A549 (cell line): ENCODE data around the gene RMND5B. TPM values are rescaled to one million over a fixed set of nuclear protein-coding genes. Genes with fewer than 3 reads are reported as not detected.
A peak's percentile ranks its signal among the peaks of the same experiment; 100 is the strongest.
"Not testable (repeated sequence)": the region's sequence is repeated elsewhere in the genome, so short reads cannot be mapped to it uniquely, and the experiment has no call there.

Experiments
- ATAC-seq, 2 experiments: fragments of 200-7000 bp in 1 of 2; fragments of >200 bp in 1 of 2; cut with Nextera tagmentation in 1 of 2; cut with Tn5 transposase in 1 of 2; 3 replicates each; pipeline versions ENCODE4 v1.8.0 to v1.9.1; 2018 to 2020; ENCODE audit warnings: mild to moderate bottlenecking in 1 of 2, moderate library complexity in 1 of 2
- CTCF ChIA-PET: fragments of 300-600 bp; sonication (Branson Sonifier 250); formaldehyde crosslinking; extraction: SDS; loops from one replicate; lab custom pipeline; 2021; ENCODE audit warnings: antibody characterized with exemption, inconsistent platforms; lab: Yijun Ruan, JAX
- POLR2A ChIA-PET: fragments of 350-600 bp; formaldehyde crosslinking; extraction: SDS; loops from one replicate; lab custom pipeline; 2021; ENCODE audit warnings: antibody characterized with exemption, inconsistent platforms; lab: Yijun Ruan, JAX
- DNase-seq, 2 experiments: peaks; one replicate each; pipeline versions ENCODE4 v3.0.0 to v3.0.0-alpha.2; 2011 to 2016; ENCODE audit warnings: low read depth in 1 of 2, low spot score in 1 of 2
- FAIRE-seq: peaks from 2 replicates; lab custom pipeline; 2011; peaks lifted over from hg19 to GRCh38; lab: Jason Lieb, UNC
- H3K27ac ChIP-seq, 2 experiments: fragments of >200 bp; sonication (Bioruptor Twin); formaldehyde crosslinking; 3 replicates each; pipeline ENCODE4 v1.5.1; 2016 to 2017
- H3K4me1 ChIP-seq: fragments of >200 bp; sonication (Bioruptor Twin); formaldehyde crosslinking; 3 replicates; pipeline ENCODE4 v1.6.1; 2016
- H3K4me2 ChIP-seq: fragments of >200 bp; sonication (Bioruptor Twin); formaldehyde crosslinking; 3 replicates; pipeline ENCODE4 v1.6.1; 2016
- H3K4me3 ChIP-seq: fragments of >200 bp; sonication (Bioruptor Twin); formaldehyde crosslinking; 3 replicates; pipeline ENCODE4 v1.5.1; 2016
- H3K9me3 ChIP-seq: fragments of >200 bp; sonication (Bioruptor Twin); formaldehyde crosslinking; 3 replicates; pipeline ENCODE4 v1.6.1; 2016
- ATOH8 ChIP-seq: fragments of 250-450 bp; sonication (Bioruptor Pico); IDR thresholded peaks from 2 replicates; pipeline ENCODE4 v1.5.0; 2020; ENCODE audit warnings: low read depth, mild to moderate bottlenecking, moderate library complexity
- CBX8 ChIP-seq: fragments of 200-600 bp; sonication (generic); IDR thresholded peaks from 2 replicates; pipeline ENCODE4 v1.6.1; 2016
- CTCF ChIP-seq: fragments of >200 bp; sonication (Bioruptor Twin); formaldehyde crosslinking; IDR thresholded peaks from 3 replicates; pipeline ENCODE4 v1.5.1; 2016
- EHF ChIP-seq: fragments of 250-450 bp; sonication (Bioruptor Pico); IDR thresholded peaks from 2 replicates; pipeline ENCODE4 v1.5.0; 2020; ENCODE audit warnings: mild to moderate bottlenecking
- EHMT2 ChIP-seq: fragments of 200-600 bp; sonication (generic); IDR thresholded peaks from 2 replicates; pipeline ENCODE4 v1.6.1; 2016; ENCODE audit warnings: antibody characterized with exemption, low read depth, mild to moderate bottlenecking, moderate library complexity
- FOSL2 ChIP-seq, 2 experiments: fragments of 450-650 bp in 1 of 2; fragments of >200 bp in 1 of 2; sonication (Bioruptor Twin) in 1 of 2; formaldehyde crosslinking; IDR thresholded peaks; 2 replicates each; pipeline versions ENCODE4 v1.5.0 to v1.6.1; 2016 to 2020; ENCODE audit warnings: mild to moderate bottlenecking in 1 of 2, moderate library complexity in 1 of 2
- GATA3 ChIP-seq: IDR thresholded peaks from 2 replicates; pipeline ENCODE4 v1.6.1; 2012; ENCODE audit warnings: borderline replicate concordance
- HEYL ChIP-seq: fragments of 250-450 bp; sonication (Bioruptor Pico); IDR thresholded peaks from 2 replicates; pipeline ENCODE4 v1.8.0; 2021; ENCODE audit warnings: mild to moderate bottlenecking, moderate library complexity
- HOXB13 ChIP-seq: fragments of 250-450 bp; sonication (Bioruptor Pico); IDR thresholded peaks from 2 replicates; pipeline ENCODE4 v1.5.0; 2020; ENCODE audit warnings: low read depth, mild to moderate bottlenecking, moderate library complexity
- JUN ChIP-seq, 2 experiments: fragments of >200 bp; sonication (Bioruptor Twin); formaldehyde crosslinking; IDR thresholded peaks; 2 replicates in 1 of 2; 3 replicates in 1 of 2; pipeline ENCODE4 v1.6.1; 2016 to 2017
- JUNB ChIP-seq: fragments of >200 bp; sonication (Bioruptor Twin); formaldehyde crosslinking; IDR thresholded peaks from 2 replicates; pipeline ENCODE4 v1.6.1; 2016
- KDM1A ChIP-seq: fragments of 200-600 bp; sonication (generic); IDR thresholded peaks from 2 replicates; pipeline ENCODE4 v1.6.1; 2016; ENCODE audit warnings: low read depth, mild to moderate bottlenecking
- MAZ ChIP-seq: fragments of 150-350 bp; IDR thresholded peaks from 2 replicates; pipeline ENCODE4 v1.6.1; 2014; ENCODE audit warnings: antibody characterized with exemption, low read depth, low read length, borderline replicate concordance
- NR3C1 ChIP-seq: fragments of >200 bp; sonication (Bioruptor Twin); formaldehyde crosslinking; IDR thresholded peaks from 3 replicates; pipeline ENCODE4 v1.6.1; 2017
- PHF8 ChIP-seq: fragments of 200-600 bp; sonication (generic); IDR thresholded peaks from 2 replicates; pipeline ENCODE4 v1.6.1; 2016; ENCODE audit warnings: low read depth, mild to moderate bottlenecking, antibody characterized with exemption, moderate library complexity, borderline replicate concordance
- POLR2A ChIP-seq: IDR thresholded peaks from 2 replicates; pipeline ENCODE4 v1.6.1; 2012; ENCODE audit warnings: mild to moderate bottlenecking, low read length
- RCOR1 ChIP-seq: fragments of 150-350 bp; IDR thresholded peaks from 2 replicates; pipeline ENCODE4 v1.6.1; 2014; ENCODE audit warnings: antibody characterized with exemption, low read length, low read depth
- REST ChIP-seq: fragments of 200-600 bp; sonication (generic); IDR thresholded peaks from 2 replicates; pipeline ENCODE4 v1.6.1; 2016; ENCODE audit warnings: antibody characterized with exemption, mild to moderate bottlenecking, moderate library complexity
- RFX5 ChIP-seq: fragments of 450-650 bp; IDR thresholded peaks from 2 replicates; pipeline ENCODE4 v1.7.1; 2014; ENCODE audit warnings: antibody characterized with exemption, mild to moderate bottlenecking, moderate library complexity
- TP53 ChIP-seq: fragments of 250-450 bp; sonication (Bioruptor Pico); IDR thresholded peaks from 2 replicates; pipeline ENCODE4 v1.5.0; 2021; ENCODE audit warnings: mild to moderate bottlenecking, moderate library complexity
- ZFP36 ChIP-seq: fragments of 450-650 bp; IDR thresholded peaks from 2 replicates; pipeline ENCODE4 v1.6.1; 2014; ENCODE audit warnings: borderline replicate concordance; ENCODE audit not compliant: partially characterized antibody
- ZNF302 ChIP-seq: fragments of 250-450 bp; sonication (Bioruptor Pico); IDR thresholded peaks from 2 replicates; pipeline ENCODE4 v1.9.0; 2021; ENCODE audit warnings: inconsistent platforms, mild to moderate bottlenecking, moderate library complexity
- ZSCAN20 ChIP-seq: fragments of 250-450 bp; sonication (Bioruptor Pico); IDR thresholded peaks from 2 replicates; pipeline ENCODE4 v1.8.0; 2022; ENCODE audit warnings: mild to moderate bottlenecking, moderate library complexity
- WGBS: methylation state at CpG from one replicate; pipeline ENCODE4 v1.1.6; 2017; ENCODE audit errors: missing lambda C conversion rate; 5-methylcytosine and 5-hydroxymethylcytosine counted together
- polyA plus RNA-seq, 4 experiments: library from polyadenylated mRNA; depleted of rRNA in 3 of 4; stranded (reverse); fragments of >200 nt; fragmentation: RNase III in 1 of 4; extraction: RNeasy Plus Mini Kit Qiagen cat#74134 plus additional on column Dnase treatment in 1 of 4; gene quantifications; 2 replicates in 3 of 4; 3 replicates in 1 of 4; pipeline ENCODE4 v1.2.3, GENCODE V29; 2011 to 2017

The RMND5B gene
- polyA plus RNA-seq, 2 of the 4 experiments (the other 2 are of a cell fraction) = 20.2 to 30.3 TPM

- no peak for TF ChIP-seq GATA3
- TF ChIP-seq MAZ = no peak
- no peak for TF ChIP-seq POLR2A
- TF ChIP-seq ZSCAN20 = no peak
- TF ChIP-seq HOXB13 = no peak
- no peak for TF ChIP-seq CBX8
- TF ChIP-seq KDM1A = no peak
- no peak for TF ChIP-seq RFX5
- no peak for TF ChIP-seq REST
- no peak for TF ChIP-seq HEYL (CRISPR knock-in tag)
- no peak for TF ChIP-seq TP53 (CRISPR knock-in tag)
- TF ChIP-seq PHF8 = no peak
- TF ChIP-seq JUN (IDR thresholded peaks at IDR 0.05) = no peak
- TF ChIP-seq EHMT2 = no peak
- TF ChIP-seq, all 56 proteins: peak for 0
- FAIRE-seq (no peak), DNase-seq (no peak), ATAC-seq (no peak)
- ChIA-PET POLR2A (no interaction called here), CTCF (interaction anchor here (1.4 kb wide), 1 partner anchor 49 kb away, joined by 3 read pairs; no protein-coding TSS in a partner anchor)
- H3K4me1 ChIP-seq = no peaks in the 10 kb centered on the region
- no peak overlapping the region for H3K4me2 ChIP-seq
- 36% methylated on average over 6 of the region's 7 CpGs for whole genome bisulfite sequencing
- no peak overlapping the region for H3K4me3 ChIP-seq
- no peak overlapping the region for H3K27ac ChIP-seq
- peaks cover 12% of the 10 kb centered on the region; the same call in 2 of the 3 replicates for H3K9me3 ChIP-seq
Observed at GRCh38 chr5:178194026-178194425, 63.2 kb downstream of the RMND5B start.

- ChIA-PET CTCF (interaction anchor here (0.6 to 1.6 kb wide), 3 partner anchors 11 to 1345 kb away, joined by 3 to 4 read pairs (median 3); no protein-coding TSS in a partner anchor), POLR2A (interaction anchor here (2.2 kb wide), 1 partner anchor 8 kb away, joined by 8 read pairs; the partner anchor contains the start of gene HNRNPAB)
- Histone ChIP-seq H3K4me2 (no peak overlapping the region), H3K27ac (no peak overlapping the region), H3K9me3 (peaks cover 12% of the 10 kb centered on the region; the same call in 2 of the 3 replicates), H3K4me1 (no peaks in the 10 kb centered on the region), H3K4me3 (no peak overlapping the region)
- TF ChIP-seq ZNF302 = no peak
- TF ChIP-seq RCOR1 = no peak
- TF ChIP-seq ZFP36 = no peak
- TF ChIP-seq KDM1A = no peak
- no peak for TF ChIP-seq ATOH8 (CRISPR knock-in tag)
- no peak for TF ChIP-seq NR3C1
- no peak for TF ChIP-seq EHF
- FAIRE-seq (no peak), DNase-seq (no peak), ATAC-seq (peak in 1 of 2 experiments; percentile 17; a peak in 1 of 6 replicates)
- 78% methylated on average over 7 of the region's 7 CpGs for WGBS
Observed at GRCh38 chr5:178196281-178196812, 65.5 kb downstream of the RMND5B start.

GRCh38 chr5:178196986-178197385 is 66.2 kb downstream of the RMND5B start:
- TF ChIP-seq JUNB (no peak), FOSL2 (IDR thresholded peaks at IDR 0.05) (no peak), FOSL2 (CRISPR knock-in tag; IDR thresholded peaks at IDR 0.05) (no peak), CTCF (0 out of 3 replicates have a peak, but pooled peaks have one; percentile 14)
- Histone ChIP-seq H3K9me3 (peaks cover 12% of the 10 kb centered on the region; the same call in 2 of the 3 replicates), H3K4me3 (no peak overlapping the region), H3K4me1 (0 out of 3 replicates have a peak, but pooled peaks cover 3% of the 10 kb centered on the region), H3K4me2 (no peak overlapping the region), H3K27ac (no peak overlapping the region)
- 66% methylated on average over 8 of the region's 8 CpGs for WGBS
- CTCF ChIA-PET = interaction anchor here (0.6 to 1.6 kb wide), 3 partner anchors 12 to 1345 kb away, joined by 3 to 4 read pairs (median 3); no protein-coding TSS in a partner anchor
- ATAC-seq (peak in 1 of 2 experiments; percentile 67; a peak in 3 of 6 replicates), DNase-seq (no peak), FAIRE-seq (no peak)
- POLR2A ChIA-PET = no interaction called here

- H3K4me3 ChIP-seq, H3K9me3 ChIP-seq, POLR2A ChIA-PET, ATAC-seq, FAIRE-seq, H3K4me2 ChIP-seq, H3K27ac ChIP-seq, CTCF ChIA-PET, DNase-seq, H3K4me1 ChIP-seq: not testable (repeated sequence)
- WGBS = 76% methylated on average over 10 of the region's 11 CpGs
Observed at GRCh38 chr5:178198151-178198550, 67.3 kb downstream of the RMND5B start.
